IMR-90 (cell line): Measurements from ENCODE around the gene DMAP1. TPM values are rescaled to one million over a fixed set of nuclear protein-coding genes. Genes with fewer than 3 reads are reported as not detected.

Experiments
- ATAC-seq: fragments of 200-7000 bp; cut with Tn5 transposase; 2 replicates; pipeline ENCODE4 v1.9.1; 2020; ENCODE audit warnings: low read depth, mild to moderate bottlenecking, moderate library complexity
- BruUV-seq: library from RNA; stranded (reverse); fragments of 400-500 nt; replicated peaks from 2 replicates; lab custom pipeline; 2021; lab: Mats Ljungman, UMichigan
- CTCF ChIA-PET: fragments of 300-600 bp; formaldehyde crosslinking; extraction: SDS; loops from one replicate; lab custom pipeline; 2021; ENCODE audit warnings: antibody characterized with exemption; lab: Yijun Ruan, JAX
- POLR2A ChIA-PET: fragments of 300-600 bp; sonication (Branson Sonifier 250); formaldehyde crosslinking; loops from one replicate; lab custom pipeline; 2022; ENCODE audit warnings: antibody characterized with exemption; ENCODE audit not compliant: unreplicated experiment; lab: Charles Lee
- DNase-seq: peaks from one replicate; pipeline ENCODE4 v3.0.0; 2013
- H2AFZ ChIP-seq: replicated peaks from 2 replicates; pipeline ENCODE3; 2013; ENCODE audit warnings: low read length, mild to moderate bottlenecking; ENCODE audit not compliant: poor library complexity
- H2AK5ac ChIP-seq: 2 replicates; pipeline ENCODE4 v1.6.1; 2013; ENCODE audit warnings: low read depth, low read length, inconsistent platforms
- H2AK9ac ChIP-seq: replicated peaks from 2 replicates; pipeline ENCODE3; 2013; ENCODE audit warnings: mild to moderate bottlenecking, low read depth, low read length, moderate library complexity; ENCODE audit not compliant: poor library complexity
- H2BK120ac ChIP-seq: 2 replicates; pipeline ENCODE4 v1.6.1; 2013; ENCODE audit warnings: low read depth, low read length, inconsistent platforms
- H2BK15ac ChIP-seq: 3 replicates; pipeline ENCODE4 v1.6.1; 2013; ENCODE audit warnings: low read depth, low read length, inconsistent platforms
- H2BK20ac ChIP-seq: 2 replicates; pipeline ENCODE4 v1.6.1; 2013; ENCODE audit warnings: low read depth, mild to moderate bottlenecking, inconsistent platforms, low read length, moderate library complexity
- H2BK5ac ChIP-seq: 2 replicates; pipeline ENCODE4 v1.6.1; 2013; ENCODE audit warnings: mild to moderate bottlenecking, low read depth, low read length, inconsistent platforms; ENCODE audit not compliant: poor library complexity, severe bottlenecking
- H3K14ac ChIP-seq: replicated peaks from 2 replicates; pipeline ENCODE4 v1.6.1; 2013; ENCODE audit warnings: low read depth, low read length, inconsistent platforms
- H3K18ac ChIP-seq: 2 replicates; pipeline ENCODE4 v1.6.1; 2013; ENCODE audit warnings: low read depth, low read length, control low read depth
- H3K23ac ChIP-seq: 2 replicates; pipeline ENCODE4 v1.6.1; 2013; ENCODE audit warnings: low read depth, low read length, inconsistent platforms
- H3K27ac ChIP-seq: 2 replicates; pipeline ENCODE4 v1.5.1; 2013; ENCODE audit warnings: mild to moderate bottlenecking, control low read depth, low read length; ENCODE audit not compliant: insufficient read depth
- H3K27me3 ChIP-seq: 2 replicates; pipeline ENCODE4 v1.6.1; 2013; ENCODE audit warnings: low read length; ENCODE audit not compliant: control insufficient read depth, insufficient read depth
- H3K36me3 ChIP-seq: 2 replicates; pipeline ENCODE4 v1.6.1; 2013; ENCODE audit warnings: low read length, mixed read lengths; ENCODE audit not compliant: control insufficient read depth, insufficient read depth
- H3K4ac ChIP-seq: 2 replicates; pipeline ENCODE4 v1.6.1; 2013; ENCODE audit warnings: low read depth, low read length, inconsistent platforms
- H3K4me1 ChIP-seq: 2 replicates; pipeline ENCODE4 v1.6.1; 2013; ENCODE audit warnings: low read length, mixed read lengths; ENCODE audit not compliant: control insufficient read depth, insufficient read depth
- H3K4me2 ChIP-seq: 2 replicates; pipeline ENCODE4 v1.6.1; 2013; ENCODE audit warnings: low read depth, mild to moderate bottlenecking, control low read depth, low read length, moderate library complexity
- H3K4me3 ChIP-seq: 2 replicates; pipeline ENCODE4 v1.5.1; 2013; ENCODE audit warnings: low read depth, mild to moderate bottlenecking, control low read depth, low read length, moderate library complexity; ENCODE audit not compliant: insufficient read depth
- H3K56ac ChIP-seq: 2 replicates; pipeline ENCODE4 v1.6.1; 2013; ENCODE audit warnings: low read length, inconsistent platforms; ENCODE audit not compliant: insufficient read depth; ENCODE audit errors: extremely low read depth
- H3K79me1 ChIP-seq, 2 experiments: 2 replicates each; pipeline ENCODE4 v1.6.1; 2013; ENCODE audit warnings: low read length in 2 of 2, inconsistent platforms in 1 of 2, low read depth in 1 of 2
- H3K9ac ChIP-seq: 2 replicates; pipeline ENCODE4 v1.6.1; 2013; ENCODE audit warnings: low read depth, low read length, control low read depth
- H3K9me1 ChIP-seq: 2 replicates; pipeline ENCODE4 v1.6.1; 2013; ENCODE audit warnings: low read length, inconsistent platforms; ENCODE audit not compliant: insufficient read depth
- H3K9me3 ChIP-seq: 2 replicates; pipeline ENCODE4 v1.6.1; 2013; ENCODE audit warnings: low read length; ENCODE audit not compliant: control insufficient read depth, insufficient read depth
- H4K20me1 ChIP-seq: 2 replicates; pipeline ENCODE4 v1.6.1; 2013; ENCODE audit warnings: low read length, inconsistent platforms; ENCODE audit not compliant: insufficient read depth
- H4K5ac ChIP-seq: 2 replicates; pipeline ENCODE4 v1.6.1; 2013; ENCODE audit warnings: mild to moderate bottlenecking, low read depth, low read length, control low read depth
- H4K8ac ChIP-seq, 2 experiments: 2 replicates each; pipeline ENCODE4 v1.6.1; 2013; ENCODE audit warnings: low read depth in 2 of 2, low read length in 2 of 2, control low read depth in 1 of 2, inconsistent platforms in 1 of 2
- H4K91ac ChIP-seq: 2 replicates; pipeline ENCODE4 v1.6.1; 2013; ENCODE audit warnings: low read depth, low read length, inconsistent platforms; ENCODE audit not compliant: insufficient read depth
- BHLHE40 ChIP-seq: fragments of 150-350 bp; IDR thresholded peaks from 2 replicates; pipeline ENCODE4 v1.6.1; 2016; ENCODE audit warnings: mild to moderate bottlenecking, low read depth, low read length
- CEBPB ChIP-seq: IDR thresholded peaks from 2 replicates; pipeline ENCODE4 v1.6.1; 2012; ENCODE audit warnings: low read depth, low read length, improper control_type of control experiment
- CHD1 ChIP-seq: IDR thresholded peaks from 2 replicates; pipeline ENCODE4 v1.6.1; 2012; ENCODE audit warnings: low read depth, low read length, improper control_type of control experiment
- ELK1 ChIP-seq: fragments of 150-350 bp; IDR thresholded peaks from 2 replicates; pipeline ENCODE4 v1.6.1; 2016; ENCODE audit warnings: low read depth, mild to moderate bottlenecking, low read length, moderate library complexity, borderline replicate concordance
- FOS ChIP-seq: fragments of 150-350 bp; IDR thresholded peaks from 2 replicates; pipeline ENCODE4 v1.6.1; 2016; ENCODE audit warnings: low read depth, low read length
- MAFK ChIP-seq: IDR thresholded peaks from 2 replicates; pipeline ENCODE4 v1.6.1; 2012; ENCODE audit warnings: low read depth, low read length, improper control_type of control experiment
- MAZ ChIP-seq: IDR thresholded peaks from 2 replicates; pipeline ENCODE4 v1.6.1; 2012; ENCODE audit warnings: low read depth, mild to moderate bottlenecking, low read length, improper control_type of control experiment, moderate library complexity, borderline replicate concordance
- MXI1 ChIP-seq: IDR thresholded peaks from 2 replicates; pipeline ENCODE4 v1.6.1; 2012; ENCODE audit warnings: low read depth, mild to moderate bottlenecking, low read length, moderate library complexity, borderline replicate concordance
- NFE2L2 ChIP-seq: fragments of 150-350 bp; IDR thresholded peaks from 2 replicates; pipeline ENCODE4 v1.6.1; 2016; ENCODE audit warnings: low read depth, mild to moderate bottlenecking, low read length
- POLR2A ChIP-seq: IDR thresholded peaks from 2 replicates; pipeline ENCODE4 v1.6.1; 2012; ENCODE audit warnings: mild to moderate bottlenecking, low read depth, low read length
- RAD21 ChIP-seq: IDR thresholded peaks from 2 replicates; pipeline ENCODE4 v1.6.1; 2012; ENCODE audit warnings: low read length, improper control_type of control experiment
- RCOR1 ChIP-seq: IDR thresholded peaks from 2 replicates; pipeline ENCODE4 v1.6.1; 2012; ENCODE audit warnings: mild to moderate bottlenecking, low read length, improper control_type of control experiment; ENCODE audit not compliant: insufficient replicate concordance
- RFX5 ChIP-seq: IDR thresholded peaks from 2 replicates; pipeline ENCODE4 v1.8.0; 2012; ENCODE audit warnings: low read depth, mild to moderate bottlenecking, low read length, moderate library complexity
- SMC3 ChIP-seq: fragments of 150-350 bp; IDR thresholded peaks from 2 replicates; pipeline ENCODE4 v1.6.1; 2016; ENCODE audit warnings: low read depth, mild to moderate bottlenecking, antibody characterized with exemption, low read length, moderate library complexity
- USF2 ChIP-seq: fragments of 150-350 bp; IDR thresholded peaks from 2 replicates; pipeline ENCODE4 v1.6.1; 2017; ENCODE audit warnings: mild to moderate bottlenecking, antibody characterized with exemption, low read length, low read depth
- WGBS, 2 experiments: methylation state at CpG; one replicate each; pipeline versions ENCODE4 v1.1.5 to v1.1.7; 2013; ENCODE audit warnings: missing lambda C conversion rate in 2 of 2; ENCODE audit not compliant: insufficient read length in 1 of 2; ENCODE audit errors: extremely low coverage in 2 of 2; 5-methylcytosine and 5-hydroxymethylcytosine counted together
- dilution Hi-C: fragments of 300-500 bp; cut with HindIII; formaldehyde crosslinking; loops from one replicate; pipeline ENCODE4 v1.14.3; 2018; ENCODE audit warnings: low sequenced_read_pairs; ENCODE audit not compliant: unreplicated experiment
- in situ Hi-C: fragments of 300-500 bp; cut with MboI; formaldehyde crosslinking; loops from 3 replicates; pipeline ENCODE4 v1.14.3; 2019; ENCODE audit warnings: low sequenced_read_pairs, inconsistent platforms, mixed read lengths
- intact Hi-C: fragments of 100-400 bp; cut with micrococcal nuclease; formaldehyde crosslinking; loops from 2 replicates; pipeline ENCODE4 v1.10.0; 2022
- polyA plus RNA-seq, 3 experiments: library from polyadenylated mRNA; depleted of rRNA; stranded (reverse); fragments of >200 nt; gene quantifications; 2 replicates each; pipeline ENCODE4 v1.2.3, GENCODE V29; 2012; ENCODE audit warnings: low replicate concordance in 1 of 3
- total RNA-seq: library from RNA; depleted of rRNA; stranded (reverse); fragments of >200 nt; gene quantifications from 2 replicates; pipeline ENCODE4 v1.2.3, GENCODE V29; 2012
- TF ChIP-seq, protein P1 (sequence below): conservative IDR thresholded peaks from 2 replicates; pipeline ENCODE4 v1.5.1; 2012; ENCODE audit warnings: mild to moderate bottlenecking, low read depth, low read length, improper control_type of control experiment

DMAP1 gene
- total and polyA plus RNA-seq, 2 of the 4 experiments (the other 2 are of a cell fraction), result 22.2 to 34.3 TPM

GRCh38 chr1:44228218-44228617 is 14.9 kb downstream of the DMAP1 start:
- dilution Hi-C loops (no loop called here), intact Hi-C loops (no loop called here), in situ Hi-C loops (no loop called here)
- Histone ChIP-seq H3K4ac (no peak overlapping the region), H4K8ac (no peak overlapping the region), H2AK9ac (no peak overlapping the region), H3K27ac (no peak overlapping the region), H3K36me3 (peaks cover 6% of the 10 kb centered on the region; the same call in 1 of the 2 replicates), H3K9me3 (no peaks in the 10 kb centered on the region), H4K5ac (no peak overlapping the region), H2BK120ac (no peak overlapping the region), H3K4me2 (no peak overlapping the region), H3K79me1 (no peaks in the 10 kb centered on the region; a peak in 1 of 4 replicates), H3K4me3 (no peak overlapping the region), H2BK5ac (no peak overlapping the region), H3K9ac (no peak overlapping the region), H2BK20ac (no peak overlapping the region), H4K91ac (no peak overlapping the region), H3K18ac (no peak overlapping the region), H3K4me1 (no peaks in the 10 kb centered on the region), H3K14ac (no peak overlapping the region), H3K56ac (no peak overlapping the region), H2AK5ac (no peak overlapping the region), H4K20me1 (no peaks in the 10 kb centered on the region), H3K27me3 (no peaks in the 10 kb centered on the region), H3K9me1 (peaks cover 5% of the 10 kb centered on the region; the same call in 1 of the 2 replicates), H3K23ac (no peak overlapping the region), H2AFZ (no peak overlapping the region), H2BK15ac (no peak overlapping the region)
- no TSS peak for BruUV-seq
- POLR2A ChIA-PET, result no interaction called here
- CTCF ChIA-PET, result interaction anchor here (0.7 kb wide), 1 partner anchor 143 kb away, joined by 3 read pairs; no protein-coding TSS in a partner anchor
- ATAC-seq, result no peak
- TF ChIP-seq FOS (no peak), POLR2A (no peak), MAFK (no peak), SMC3 (no peak), RCOR1 (no peak), ELK1 (no peak), MXI1 (no peak), CHD1 (no peak), MAZ (no peak), NFE2L2 (no peak), BHLHE40 (no peak), RAD21 (no peak), USF2 (no peak), CEBPB (no peak), RFX5 (no peak)
- TF ChIP-seq, protein P1, sequence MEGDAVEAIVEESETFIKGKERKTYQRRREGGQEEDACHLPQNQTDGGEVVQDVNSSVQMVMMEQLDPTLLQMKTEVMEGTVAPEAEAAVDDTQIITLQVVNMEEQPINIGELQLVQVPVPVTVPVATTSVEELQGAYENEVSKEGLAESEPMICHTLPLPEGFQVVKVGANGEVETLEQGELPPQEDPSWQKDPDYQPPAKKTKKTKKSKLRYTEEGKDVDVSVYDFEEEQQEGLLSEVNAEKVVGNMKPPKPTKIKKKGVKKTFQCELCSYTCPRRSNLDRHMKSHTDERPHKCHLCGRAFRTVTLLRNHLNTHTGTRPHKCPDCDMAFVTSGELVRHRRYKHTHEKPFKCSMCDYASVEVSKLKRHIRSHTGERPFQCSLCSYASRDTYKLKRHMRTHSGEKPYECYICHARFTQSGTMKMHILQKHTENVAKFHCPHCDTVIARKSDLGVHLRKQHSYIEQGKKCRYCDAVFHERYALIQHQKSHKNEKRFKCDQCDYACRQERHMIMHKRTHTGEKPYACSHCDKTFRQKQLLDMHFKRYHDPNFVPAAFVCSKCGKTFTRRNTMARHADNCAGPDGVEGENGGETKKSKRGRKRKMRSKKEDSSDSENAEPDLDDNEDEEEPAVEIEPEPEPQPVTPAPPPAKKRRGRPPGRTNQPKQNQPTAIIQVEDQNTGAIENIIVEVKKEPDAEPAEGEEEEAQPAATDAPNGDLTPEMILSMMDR, result no peak
- no CpG with 5 or more reads among the region's 13 CpGs for WGBS, 2 experiments
- no peak for DNase-seq
